Calu3 (cell line): ENCODE measurements around the gene E2F4. TPM values are rescaled to one million over a fixed set of nuclear protein-coding genes. Genes with fewer than 3 reads are reported as not detected.
A peak's percentile ranks its signal among the peaks of the same experiment; 100 is the strongest.

Experiments
- BruUV-seq: library from RNA; stranded (reverse); fragments of 400-500 nt; replicated peaks from 2 replicates; lab custom pipeline; 2021; lab: Mats Ljungman, UMichigan
- CTCF ChIA-PET: fragments of 300-600 bp; sonication (Branson Sonifier 250); formaldehyde crosslinking; loops from one replicate; lab custom pipeline; 2022; ENCODE audit warnings: antibody characterized with exemption; lab: Charles Lee
- DNase-seq: peaks from one replicate; pipeline ENCODE4 v3.0.0; 2022
- H3K27ac Mint-ChIP-seq: one replicate; pipeline ENCODE4 v1.8.0; 2022; ENCODE audit warnings: mixed read lengths; ENCODE audit not compliant: unreplicated experiment
- H3K27me3 Mint-ChIP-seq: one replicate; pipeline ENCODE4 v1.8.0; 2022; ENCODE audit warnings: mixed read lengths; ENCODE audit not compliant: unreplicated experiment
- H3K36me3 Mint-ChIP-seq: one replicate; pipeline ENCODE4 v1.8.0; 2022; ENCODE audit warnings: mild to moderate bottlenecking, moderate library complexity, mixed read lengths; ENCODE audit not compliant: insufficient read depth, unreplicated experiment
- H3K4me1 Mint-ChIP-seq: one replicate; pipeline ENCODE4 v1.8.0; 2022; ENCODE audit warnings: mild to moderate bottlenecking, low read depth, mixed read lengths; ENCODE audit not compliant: unreplicated experiment
- H3K4me3 Mint-ChIP-seq: one replicate; pipeline ENCODE4 v1.8.0; 2022; ENCODE audit warnings: mild to moderate bottlenecking, low read depth, moderate library complexity, mixed read lengths; ENCODE audit not compliant: unreplicated experiment
- H3K9me3 Mint-ChIP-seq: one replicate; pipeline ENCODE4 v1.8.0; 2022; ENCODE audit warnings: low read depth, mixed read lengths; ENCODE audit not compliant: unreplicated experiment
- intact Hi-C: fragments of 100-400 bp; cut with micrococcal nuclease; formaldehyde crosslinking; loops from one replicate; pipeline ENCODE4 v1.10.0; 2022; ENCODE audit not compliant: unreplicated experiment
- total RNA-seq: library from RNA; stranded (reverse); gene quantifications from 2 replicates; pipeline ENCODE4 v1.2.3, GENCODE V29; 2022
- TF ChIP-seq, protein P1 (sequence below): fragments of 200-600 bp; IDR thresholded peaks from one replicate; pipeline ENCODE4 v1.8.0; 2022; ENCODE audit warnings: antibody characterized with exemption; ENCODE audit not compliant: unreplicated experiment

Gene E2F4
- total RNA-seq, 1 experiment from 2014 or later, result 95.3 TPM

DNA sequence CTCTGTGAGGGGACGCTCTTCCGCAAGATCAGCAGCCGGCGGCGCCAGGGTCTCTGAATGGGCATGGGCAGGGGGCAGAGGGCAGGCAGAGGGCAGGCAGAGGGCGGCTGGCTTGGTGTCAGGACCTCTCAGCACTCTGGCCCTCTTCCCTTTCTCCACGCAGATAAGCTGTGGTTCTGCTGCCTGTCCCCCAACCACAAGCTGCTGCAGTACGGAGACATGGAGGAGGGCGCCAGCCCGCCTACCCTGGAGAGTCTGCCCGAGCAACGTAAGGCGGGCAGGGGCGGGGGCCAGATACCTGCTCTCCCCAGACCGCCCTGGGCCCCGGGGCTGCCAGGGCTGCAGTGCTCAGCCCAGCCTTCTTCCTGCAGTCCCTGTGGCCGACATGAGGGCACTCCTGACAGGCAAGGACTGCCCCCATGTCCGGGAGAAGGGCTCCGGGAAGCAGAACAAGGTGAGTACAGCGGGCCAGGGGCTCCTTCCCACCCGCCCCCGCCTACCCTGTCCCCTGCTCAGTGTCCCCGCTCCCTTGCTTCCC, 11.1 kb downstream of the E2F4 start:
- Mint-ChIP-seq H3K27ac (no peak overlapping the region), H3K4me3 (no peak overlapping the region), H3K9me3 (no peaks in the 10 kb centered on the region), H3K36me3 (peaks cover 78% of the 10 kb centered on the region), H3K27me3 (no peaks in the 10 kb centered on the region), H3K4me1 (peaks cover 8% of the 10 kb centered on the region)
- no TSS peak for BruUV-seq
- no peak for DNase-seq
- TF ChIP-seq, protein P1, sequence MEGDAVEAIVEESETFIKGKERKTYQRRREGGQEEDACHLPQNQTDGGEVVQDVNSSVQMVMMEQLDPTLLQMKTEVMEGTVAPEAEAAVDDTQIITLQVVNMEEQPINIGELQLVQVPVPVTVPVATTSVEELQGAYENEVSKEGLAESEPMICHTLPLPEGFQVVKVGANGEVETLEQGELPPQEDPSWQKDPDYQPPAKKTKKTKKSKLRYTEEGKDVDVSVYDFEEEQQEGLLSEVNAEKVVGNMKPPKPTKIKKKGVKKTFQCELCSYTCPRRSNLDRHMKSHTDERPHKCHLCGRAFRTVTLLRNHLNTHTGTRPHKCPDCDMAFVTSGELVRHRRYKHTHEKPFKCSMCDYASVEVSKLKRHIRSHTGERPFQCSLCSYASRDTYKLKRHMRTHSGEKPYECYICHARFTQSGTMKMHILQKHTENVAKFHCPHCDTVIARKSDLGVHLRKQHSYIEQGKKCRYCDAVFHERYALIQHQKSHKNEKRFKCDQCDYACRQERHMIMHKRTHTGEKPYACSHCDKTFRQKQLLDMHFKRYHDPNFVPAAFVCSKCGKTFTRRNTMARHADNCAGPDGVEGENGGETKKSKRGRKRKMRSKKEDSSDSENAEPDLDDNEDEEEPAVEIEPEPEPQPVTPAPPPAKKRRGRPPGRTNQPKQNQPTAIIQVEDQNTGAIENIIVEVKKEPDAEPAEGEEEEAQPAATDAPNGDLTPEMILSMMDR, result no peak
- CTCF ChIA-PET, result no interaction called here
- intact Hi-C loops, result no loop called here

DNA sequence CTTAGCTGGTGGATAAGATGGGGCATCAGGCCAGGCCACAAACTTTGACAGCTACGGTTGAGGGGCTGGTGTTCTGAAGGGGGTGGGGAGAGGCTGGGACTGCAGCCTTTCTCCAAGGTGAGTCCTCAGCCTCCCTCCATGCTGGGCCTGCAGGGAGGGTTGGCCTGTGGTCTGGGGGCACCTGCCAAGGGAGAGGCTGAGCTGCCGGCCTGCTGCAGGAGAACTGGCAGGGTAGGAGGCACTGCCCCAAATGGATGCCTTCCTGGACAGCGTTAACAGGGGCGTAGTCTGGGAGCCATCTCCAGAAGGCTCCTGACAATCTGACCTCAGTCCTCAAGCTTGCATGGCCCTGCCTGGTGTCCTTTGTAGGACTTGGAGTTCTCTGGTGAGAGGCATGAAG, 12.1 kb downstream of the E2F4 start:
- Mint-ChIP-seq H3K27ac (no peak overlapping the region), H3K27me3 (peaks cover 7% of the 10 kb centered on the region), H3K9me3 (no peaks in the 10 kb centered on the region), H3K36me3 (peaks cover 67% of the 10 kb centered on the region), H3K4me1 (no peaks in the 10 kb centered on the region), H3K4me3 (no peak overlapping the region)
- no peak for DNase-seq
- no TSS peak for BruUV-seq
- intact Hi-C loops, result no loop called here
- CTCF ChIA-PET, result no interaction called here
- TF ChIP-seq, protein P1, result no peak

DNA sequence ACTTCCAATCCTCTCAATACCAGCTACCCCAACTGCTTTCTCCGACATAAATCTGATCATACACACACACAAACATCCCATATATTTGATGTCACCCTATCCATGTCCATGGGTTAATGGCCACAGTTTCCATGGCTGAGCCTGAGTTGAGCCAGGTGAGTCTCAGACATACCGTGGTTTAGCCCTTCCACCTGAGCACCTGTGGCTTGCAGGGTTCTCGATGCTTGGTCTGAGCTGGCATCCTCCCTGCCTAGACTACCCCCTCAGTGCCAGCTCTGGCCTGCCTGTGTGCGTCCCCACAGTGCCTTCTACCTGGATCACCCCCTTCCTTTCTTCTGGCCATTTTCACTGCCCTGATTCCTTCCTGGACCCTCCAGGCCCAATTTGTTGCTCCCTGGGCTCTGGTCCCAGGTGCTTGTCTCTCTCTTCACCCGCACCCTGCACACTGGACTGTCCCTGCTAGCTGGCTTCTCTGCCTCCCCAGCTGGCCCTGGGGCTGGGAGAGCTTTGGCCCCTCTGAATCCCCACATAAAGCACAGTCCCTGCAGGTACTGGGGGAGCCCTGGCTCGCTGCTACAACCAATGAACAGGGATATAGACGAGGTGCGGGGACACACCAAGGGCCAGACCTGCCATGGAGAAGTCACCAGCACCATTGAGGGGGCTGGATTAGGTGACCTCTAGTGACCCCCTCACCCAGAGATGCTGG, 14.3 kb downstream of the E2F4 start:
- H3K9me3 Mint-ChIP-seq, result no peaks in the 10 kb centered on the region
- peaks cover 47% of the 10 kb centered on the region for H3K36me3 Mint-ChIP-seq
- H3K4me1 Mint-ChIP-seq, result no peaks in the 10 kb centered on the region
- no peak for DNase-seq
- H3K27me3 Mint-ChIP-seq, result peaks cover 13% of the 10 kb centered on the region
- BruUV-seq, result no TSS peak
- TF ChIP-seq, protein P1, result no peak
- intact Hi-C loops, result no loop called here
- CTCF ChIA-PET, result interaction anchor here (0.5 to 0.6 kb wide), 2 partner anchors 157 to 293 kb away, joined by 3 to 5 read pairs; no protein-coding TSS in a partner anchor
- no peak overlapping the region for H3K4me3 Mint-ChIP-seq
- H3K27ac Mint-ChIP-seq, result peak overlapping the region; percentile 11

DNA sequence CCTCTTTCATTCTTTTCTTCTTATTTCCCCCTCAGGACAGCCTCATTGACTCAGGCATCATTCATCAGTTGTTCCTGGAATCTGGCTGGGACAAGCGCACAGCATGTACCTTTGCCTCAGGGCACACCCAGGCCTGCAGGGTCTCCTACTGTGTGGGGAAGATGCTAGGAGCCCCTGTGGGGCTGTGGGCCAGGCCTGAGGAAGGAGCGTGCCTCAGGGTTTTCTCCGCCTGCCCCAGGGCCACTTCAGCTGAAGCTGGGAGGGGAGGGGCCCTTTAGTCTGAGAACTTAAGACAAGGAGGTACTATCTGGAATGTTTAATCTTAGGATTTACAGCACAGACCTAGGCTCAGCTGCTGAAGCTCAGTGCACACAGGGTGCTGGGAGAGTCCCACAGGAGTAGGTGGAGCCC, 14.9 kb downstream of the E2F4 start:
- Mint-ChIP-seq H3K4me1 (no peaks in the 10 kb centered on the region), H3K9me3 (no peaks in the 10 kb centered on the region), H3K27me3 (peaks cover 13% of the 10 kb centered on the region), H3K4me3 (no peak overlapping the region), H3K36me3 (peaks cover 42% of the 10 kb centered on the region), H3K27ac (peak overlapping the region; percentile 11)
- intact Hi-C loops, result no loop called here
- TF ChIP-seq, protein P1, result no peak
- no peak for DNase-seq
- BruUV-seq, result no TSS peak
- CTCF ChIA-PET, result no interaction called here
